ENCODE measurements around the gene BTBD6. TPM values are rescaled to one million over a fixed set of nuclear protein-coding genes. Genes with fewer than 3 reads are reported as not detected.

BTBD6 gene
- total and polyA plus RNA-seq, 2 experiments from 2014 or later: 2.2 to 11.6 TPM

GRCh38 chr14:105210266-105211025, 37.9 kb upstream of the BTBD6 start:
- H4K20me1 ChIP-seq (replicated peaks; ENCODE audit: insufficient read depth): no peaks in the 10 kb centered on the region; the same call in 1 of the 2 replicates
- H3K27me3 Mint-ChIP-seq (ENCODE audit: insufficient read depth, low read depth, poor library complexity): peaks cover 3% of the 10 kb centered on the region
- H3F3A ChIP-seq (replicated peaks; ENCODE audit: low read depth): no peaks in the 10 kb centered on the region
- no peaks in the 10 kb centered on the region for H3K36me3 Mint-ChIP-seq (ENCODE audit: low read depth)
- no peak overlapping the region for H3K4me3 Mint-ChIP-seq
- ATAC-seq (no peak), DNase-seq (ENCODE audit: low spot score) (no peak)
- TF ChIP-seq EZH2 (IDR thresholded peaks at IDR 0.05; ENCODE audit: low read depth, unreplicated experiment) (no peak), ZNF331 (CRISPR knock-in tag; IDR thresholded peaks at IDR 0.05; ENCODE audit: low read depth) (no peak), EZH2phosphoT487 (IDR thresholded peaks at IDR 0.05; ENCODE audit: unreplicated experiment) (no peak), NANOG (IDR thresholded peaks at IDR 0.05; ENCODE audit: borderline replicate concordance) (no peak), ZNF462 (CRISPR knock-in tag; IDR thresholded peaks at IDR 0.05) (no peak), JUNB (IDR thresholded peaks at IDR 0.05; ENCODE audit: unreplicated experiment) (no peak)
- TF ChIP-seq, protein P1, sequence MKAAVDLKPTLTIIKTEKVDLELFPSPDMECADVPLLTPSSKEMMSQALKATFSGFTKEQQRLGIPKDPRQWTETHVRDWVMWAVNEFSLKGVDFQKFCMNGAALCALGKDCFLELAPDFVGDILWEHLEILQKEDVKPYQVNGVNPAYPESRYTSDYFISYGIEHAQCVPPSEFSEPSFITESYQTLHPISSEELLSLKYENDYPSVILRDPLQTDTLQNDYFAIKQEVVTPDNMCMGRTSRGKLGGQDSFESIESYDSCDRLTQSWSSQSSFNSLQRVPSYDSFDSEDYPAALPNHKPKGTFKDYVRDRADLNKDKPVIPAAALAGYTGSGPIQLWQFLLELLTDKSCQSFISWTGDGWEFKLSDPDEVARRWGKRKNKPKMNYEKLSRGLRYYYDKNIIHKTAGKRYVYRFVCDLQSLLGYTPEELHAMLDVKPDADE (IDR thresholded peaks at IDR 0.05): no peak
- TF ChIP-seq, protein P2, sequence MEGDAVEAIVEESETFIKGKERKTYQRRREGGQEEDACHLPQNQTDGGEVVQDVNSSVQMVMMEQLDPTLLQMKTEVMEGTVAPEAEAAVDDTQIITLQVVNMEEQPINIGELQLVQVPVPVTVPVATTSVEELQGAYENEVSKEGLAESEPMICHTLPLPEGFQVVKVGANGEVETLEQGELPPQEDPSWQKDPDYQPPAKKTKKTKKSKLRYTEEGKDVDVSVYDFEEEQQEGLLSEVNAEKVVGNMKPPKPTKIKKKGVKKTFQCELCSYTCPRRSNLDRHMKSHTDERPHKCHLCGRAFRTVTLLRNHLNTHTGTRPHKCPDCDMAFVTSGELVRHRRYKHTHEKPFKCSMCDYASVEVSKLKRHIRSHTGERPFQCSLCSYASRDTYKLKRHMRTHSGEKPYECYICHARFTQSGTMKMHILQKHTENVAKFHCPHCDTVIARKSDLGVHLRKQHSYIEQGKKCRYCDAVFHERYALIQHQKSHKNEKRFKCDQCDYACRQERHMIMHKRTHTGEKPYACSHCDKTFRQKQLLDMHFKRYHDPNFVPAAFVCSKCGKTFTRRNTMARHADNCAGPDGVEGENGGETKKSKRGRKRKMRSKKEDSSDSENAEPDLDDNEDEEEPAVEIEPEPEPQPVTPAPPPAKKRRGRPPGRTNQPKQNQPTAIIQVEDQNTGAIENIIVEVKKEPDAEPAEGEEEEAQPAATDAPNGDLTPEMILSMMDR (conservative IDR thresholded peaks at IDR 0.05; ENCODE audit: low read depth in 2 of 2): no peak
- no peaks in the 10 kb centered on the region for H3K4me1 Mint-ChIP-seq
- no peak overlapping the region for H3K4me3 ChIP-seq
- H3K36me3 ChIP-seq (ENCODE audit: insufficient read depth): no peaks in the 10 kb centered on the region
- no peak overlapping the region for H2AFZ ChIP-seq
- no peak overlapping the region for H3K4me2 ChIP-seq
- no peaks in the 10 kb centered on the region for H3K9me2 ChIP-seq (ENCODE audit: insufficient read depth)
- no peak overlapping the region for H3K27ac ChIP-seq (ENCODE audit: low read depth)
- no peaks in the 10 kb centered on the region for H3K9me3 Mint-ChIP-seq
- H3K27me3 ChIP-seq (ENCODE audit: insufficient read depth): no peaks in the 10 kb centered on the region
- H3K4me1 ChIP-seq (ENCODE audit: insufficient read depth): no peaks in the 10 kb centered on the region
- no peaks in the 10 kb centered on the region for H3K79me2 ChIP-seq (replicated peaks; ENCODE audit: insufficient read depth)
- H3K27ac Mint-ChIP-seq: no peak overlapping the region
